ENCODE measurements around the gene MPDZ. TPM values are rescaled to one million over a fixed set of nuclear protein-coding genes. Genes with fewer than 3 reads are reported as not detected.

The MPDZ gene
- total RNA-seq, 1 donor from 2014 or later = 38.8 TPM

GRCh38 chr9:13284011-13284410 is 4.5 kb upstream of the MPDZ start:
- TF ChIP-seq POLR2AphosphoS5 (IDR thresholded peaks at IDR 0.05; ENCODE audit: insufficient read depth in 1 of 2, low read depth in 1 of 2) = no peak
- TF ChIP-seq POLR2A (IDR thresholded peaks at IDR 0.05) = no peak
- Histone ChIP-seq H3K27me3 (no peaks in the 10 kb centered on the region), H3K27ac (no peak overlapping the region), H3K9me3 (no peaks in the 10 kb centered on the region), H3K4me1 (no peaks in the 10 kb centered on the region), H3K4me3 (no peak overlapping the region), H3K36me3 (no peaks in the 10 kb centered on the region)
- intact Hi-C loops (cut with DNase I) = no loop called here
- DNase-seq (ENCODE audit: extremely low spot score in 2 of 2) = no peak

GRCh38 chr9:13282998-13283397 is 3.5 kb upstream of the MPDZ start:
- DNase-seq (ENCODE audit: extremely low spot score in 2 of 2) = no peak
- no peak for TF ChIP-seq POLR2AphosphoS5 (IDR thresholded peaks at IDR 0.05; ENCODE audit: insufficient read depth in 1 of 2, low read depth in 1 of 2)
- no peak for TF ChIP-seq POLR2A (IDR thresholded peaks at IDR 0.05)
- TF ChIP-seq CTCF (IDR thresholded peaks at IDR 0.05) = no peak
- Histone ChIP-seq H3K36me3 (no peaks in the 10 kb centered on the region), H3K9me3 (no peaks in the 10 kb centered on the region), H3K4me1 (peaks cover 3% of the 10 kb centered on the region), H3K27me3 (no peaks in the 10 kb centered on the region), H3K27ac (no peak overlapping the region), H3K4me3 (no peak overlapping the region)
- intact Hi-C loops (cut with DNase I) = no loop called here

GRCh38 chr9:13281356-13282016 is 2.0 kb upstream of the MPDZ start:
- H3K36me3 ChIP-seq = no peaks in the 10 kb centered on the region
- intact Hi-C loops (cut with DNase I) = no loop called here
- TF ChIP-seq CTCF (IDR thresholded peaks at IDR 0.05) (no peak), POLR2AphosphoS5 (IDR thresholded peaks at IDR 0.05; ENCODE audit: insufficient read depth in 1 of 2, low read depth in 1 of 2) (no peak), POLR2A (IDR thresholded peaks at IDR 0.05) (no peak)
- H3K27ac ChIP-seq = no peak overlapping the region
- H3K27me3 ChIP-seq = no peaks in the 10 kb centered on the region
- no peaks in the 10 kb centered on the region for H3K9me3 ChIP-seq
- H3K4me1 ChIP-seq = peaks cover 7% of the 10 kb centered on the region
- no peak overlapping the region for H3K4me3 ChIP-seq
- no peak for DNase-seq (ENCODE audit: extremely low spot score in 2 of 2)

GRCh38 chr9:13278368-13279246 is 885 bp downstream of the MPDZ start:
- no peak for DNase-seq (ENCODE audit: extremely low spot score in 2 of 2)
- intact Hi-C loops (cut with DNase I) = no loop called here

GRCh38 chr9:13278023-13278367 is 1.5 kb downstream of the MPDZ start:
- Histone ChIP-seq H3K27me3 (no peaks in the 10 kb centered on the region), H3K4me3 (peak overlapping the region; percentile 52 to 74), H3K9me3 (no peaks in the 10 kb centered on the region), H3K36me3 (no peaks in the 10 kb centered on the region), H3K27ac (peak overlapping the region; percentile 87), H3K4me1 (peaks cover 18% of the 10 kb centered on the region)
- intact Hi-C loops (cut with DNase I) = no loop called here
- no peak for DNase-seq (ENCODE audit: extremely low spot score in 2 of 2)
- no peak for TF ChIP-seq CTCF (IDR thresholded peaks at IDR 0.05)
- TF ChIP-seq POLR2A (IDR thresholded peaks at IDR 0.05) = no peak
- TF ChIP-seq POLR2AphosphoS5 (IDR thresholded peaks at IDR 0.05; ENCODE audit: insufficient read depth in 1 of 2, low read depth in 1 of 2) = no peak

More at GRCh38 chr9:13278368-13279246, 885 bp downstream of the MPDZ start:
- H3K9me3 ChIP-seq = no peaks in the 10 kb centered on the region
- peak overlapping the region; percentile 52 to 74 for H3K4me3 ChIP-seq
- no peaks in the 10 kb centered on the region for H3K27me3 ChIP-seq
- peak overlapping the region; percentile 87 for H3K27ac ChIP-seq
- TF ChIP-seq POLR2A (IDR thresholded peaks at IDR 0.05) = no peak
- peak; percentile 28 to 59 for TF ChIP-seq POLR2AphosphoS5 (IDR thresholded peaks at IDR 0.05; ENCODE audit: insufficient read depth in 1 of 2, low read depth in 1 of 2)
- TF ChIP-seq CTCF (IDR thresholded peaks at IDR 0.05) = no peak
- H3K4me1 ChIP-seq = peaks cover 18% of the 10 kb centered on the region
- no peaks in the 10 kb centered on the region for H3K36me3 ChIP-seq
